HepG2 (cell line): Measurements from ENCODE around the gene ODR4. TPM values are rescaled to one million over a fixed set of nuclear protein-coding genes. Genes with fewer than 3 reads are reported as not detected.
"Not testable (repeated sequence)": the region's sequence is repeated elsewhere in the genome, so short reads cannot be mapped to it uniquely, and the experiment has no call there.

Source experiments
- ATAC-seq: fragments of 200-7000 bp; cut with Tn5 transposase; 3 replicates; pipeline ENCODE4 v1.9.1; 2020; ENCODE audit warnings: mild to moderate bottlenecking, moderate library complexity
- BruUV-seq: library from RNA; stranded (reverse); fragments of 400-500 nt; replicated peaks from 2 replicates; lab custom pipeline; 2021; lab: Mats Ljungman, UMichigan
- CTCF ChIA-PET: fragments of 300-600 bp; formaldehyde crosslinking; extraction: SDS; loops from one replicate; lab custom pipeline; 2021; ENCODE audit warnings: low total read pairs, inconsistent platforms, low intra/inter-chr PET ratio; lab: Yijun Ruan, JAX
- POLR2A ChIA-PET: fragments of 350-600 bp; sonication (Branson Sonifier 250); formaldehyde crosslinking; loops from one replicate; lab custom pipeline; 2020; ENCODE audit warnings: antibody characterized with exemption, inconsistent platforms; lab: Yijun Ruan, JAX
- DNase-seq: peaks from one replicate; pipeline ENCODE4 v3.0.0-alpha.2; 2015; ENCODE audit warnings: low spot score
- FAIRE-seq: peaks from 3 replicates; lab custom pipeline; 2011; peaks lifted over from hg19 to GRCh38; lab: Jason Lieb, UNC
- H2AFZ ChIP-seq: one replicate; pipeline ENCODE4 v1.6.1; 2011; ENCODE audit warnings: low read length, inconsistent platforms
- H3K27ac ChIP-seq: fragments of 300-600 bp; 3 replicates; pipeline ENCODE4 v1.8.0; 2011; ENCODE audit warnings: mixed run types, mild to moderate bottlenecking, mixed read lengths, low read length, inconsistent platforms; ENCODE audit not compliant: insufficient read depth; ENCODE audit errors: extremely low read length
- H3K27me3 ChIP-seq, 2 experiments: fragments of 200-600 bp in 1 of 2; 2 replicates in 1 of 2; 3 replicates in 1 of 2; pipeline versions ENCODE4 v1.6.0 to v1.8.0; 2011; ENCODE audit warnings: low read length in 2 of 2, mild to moderate bottlenecking in 2 of 2, moderate library complexity in 2 of 2, inconsistent platforms in 1 of 2; ENCODE audit not compliant: insufficient read depth in 2 of 2, control insufficient read depth in 1 of 2
- H3K36me3 ChIP-seq, 2 experiments: fragments of 200-600 bp in 1 of 2; replicated peaks in 1 of 2; 2 replicates in 1 of 2; 3 replicates in 1 of 2; pipeline versions ENCODE4 v1.5.1 to v1.8.0; 2011; ENCODE audit warnings: low read length in 2 of 2, inconsistent platforms in 1 of 2; ENCODE audit not compliant: insufficient read depth in 2 of 2, control insufficient read depth in 1 of 2
- H3K4me1 ChIP-seq: 2 replicates; pipeline ENCODE4 v1.5.1; 2012; ENCODE audit warnings: low read length, inconsistent platforms; ENCODE audit not compliant: insufficient read depth
- H3K4me2 ChIP-seq: 2 replicates; pipeline ENCODE4 v1.6.0; 2011; ENCODE audit warnings: low read depth, low read length, inconsistent platforms
- H3K4me3 ChIP-seq, 3 experiments: fragments of 200-600 bp in 1 of 3; sonication (generic), shearing (Covaris generic) in 1 of 3; replicated peaks in 1 of 3; 2 replicates each; pipeline ENCODE4 v1.5.1; 2011 to 2016; ENCODE audit warnings: low read length in 3 of 3, inconsistent platforms in 2 of 3, low read depth in 2 of 3, mild to moderate bottlenecking in 2 of 3, control low read depth in 1 of 3, mixed read lengths in 1 of 3; ENCODE audit not compliant: insufficient read depth in 1 of 3
- H3K79me2 ChIP-seq: one replicate; pipeline ENCODE4 v1.6.1; 2011; ENCODE audit warnings: low read length, inconsistent platforms; ENCODE audit not compliant: insufficient read depth
- H3K9ac ChIP-seq: 2 replicates; pipeline ENCODE4 v1.6.0; 2011; ENCODE audit warnings: mild to moderate bottlenecking, low read depth, low read length, inconsistent platforms; ENCODE audit not compliant: insufficient read depth
- H3K9me3 ChIP-seq: 2 replicates; pipeline ENCODE4 v1.5.1; 2012; ENCODE audit warnings: mild to moderate bottlenecking, low read length
- H4K20me1 ChIP-seq: 2 replicates; pipeline ENCODE4 v1.6.0; 2011; ENCODE audit warnings: inconsistent platforms, mild to moderate bottlenecking, low read length, moderate library complexity; ENCODE audit not compliant: insufficient read depth
- EZH2 ChIP-seq: conservative IDR thresholded peaks from 2 replicates; pipeline ENCODE4 v1.6.1; 2012; ENCODE audit warnings: mild to moderate bottlenecking, low read depth, low read length, moderate library complexity
- HNF1A ChIP-seq, 2 experiments: sonication (generic) in 1 of 2; formaldehyde crosslinking in 1 of 2; IDR thresholded peaks; 2 replicates each; pipeline versions ENCODE4 v1.4.0 to v1.6.1; 2016 to 2020; ENCODE audit warnings: borderline replicate concordance in 1 of 2, low read depth in 1 of 2, mild to moderate bottlenecking in 1 of 2, missing genetic modification reagents in 1 of 2
- KLF11 ChIP-seq: IDR thresholded peaks from 2 replicates; pipeline ENCODE4 v1.6.1; 2016; ENCODE audit warnings: missing compliant biosample characterization
- MBD4 ChIP-seq: IDR thresholded peaks from 2 replicates; pipeline ENCODE4 v1.6.1; 2012; ENCODE audit warnings: low read length, inconsistent platforms, borderline replicate concordance
- SUZ12 ChIP-seq: fragments of 150-350 bp; IDR thresholded peaks from 2 replicates; pipeline ENCODE4 v1.6.1; 2014; ENCODE audit warnings: low read depth, low read length
- TARDBP ChIP-seq: sonication (generic); formaldehyde crosslinking; IDR thresholded peaks from 2 replicates; pipeline ENCODE4 v1.8.0; 2022; ENCODE audit warnings: mild to moderate bottlenecking, missing genetic modification reagents
- TEAD3 ChIP-seq: optimal IDR thresholded peaks from 2 replicates; pipeline ENCODE3; 2016; ENCODE audit warnings: borderline replicate concordance
- ZNF329 ChIP-seq: sonication (generic); formaldehyde crosslinking; IDR thresholded peaks from 2 replicates; pipeline ENCODE4 v1.9.0; 2021; ENCODE audit warnings: low read depth, mild to moderate bottlenecking, missing genetic modification reagents
- ZNF431 ChIP-seq: sonication (generic); formaldehyde crosslinking; IDR thresholded peaks from 2 replicates; pipeline ENCODE4 v1.9.0; 2022; ENCODE audit warnings: missing genetic modification reagents, low read depth, mild to moderate bottlenecking, borderline replicate concordance
- WGBS: methylation state at CpG from one replicate; pipeline ENCODE4 v1.1.6; 2017; ENCODE audit warnings: low lambda C conversion rate; 5-methylcytosine and 5-hydroxymethylcytosine counted together
- in situ Hi-C: cut with HindIII; loops from 2 replicates; pipeline ENCODE4 v1.10.0; 2017; ENCODE audit warnings: low pct_unique_long_range_greater_than_20kb; ENCODE audit not compliant: extremely low pct_ligation_motif_present
- intact Hi-C: fragments of 100-400 bp; cut with micrococcal nuclease; formaldehyde crosslinking; loops from one replicate; pipeline ENCODE4 v1.10.0; 2022; ENCODE audit not compliant: unreplicated experiment
- polyA plus RNA-seq, 8 experiments: library from polyadenylated mRNA; depleted of rRNA in 3 of 8; stranded (reverse) in 7 of 8; unstranded in 1 of 8; fragments of >200 nt; fragmentation: Illumina TruSeq in 4 of 8; extraction: Trizol in 4 of 8; gene quantifications; 2 replicates each; pipeline versions ENCODE4 v1.2.1 to v1.2.3, GENCODE V29; 2011 to 2016; ENCODE audit warnings: low read depth in 4 of 8, missing spikeins in 1 of 8, mixed read lengths in 1 of 8; ENCODE audit not compliant: insufficient read depth in 1 of 8
- total RNA-seq, 5 experiments: library from RNA; depleted of rRNA; stranded (reverse); fragments of >200 nt; fragmentation: Illumina TruSeq; extraction: Trizol; gene quantifications; 2 replicates each; pipeline ENCODE4 v1.2.3, GENCODE V29; 2016; ENCODE audit warnings: low read depth in 1 of 5
- TF ChIP-seq, protein P1 (sequence below): sonication (generic); formaldehyde crosslinking; IDR thresholded peaks from 2 replicates; pipeline ENCODE4 v1.5.0; 2020; ENCODE audit warnings: missing genetic modification reagents

The ODR4 gene
- total and polyA plus RNA-seq, 2 of the 13 experiments (the other 11 are each of a cell fraction or from before 2014, with no cell fraction given) = 16.3 to 22.0 TPM

- no peak overlapping the region for H3K27ac ChIP-seq
- H3K79me2 ChIP-seq = no peaks in the 10 kb centered on the region
- no peaks in the 10 kb centered on the region for H4K20me1 ChIP-seq
- H2AFZ ChIP-seq = no peak overlapping the region
- ChIA-PET CTCF (no interaction called here), POLR2A (interaction anchor here (2.4 kb wide), 1 partner anchor 17 kb away, joined by 6 read pairs; the partner anchor contains the start of gene TPR)
- BruUV-seq = no TSS peak
- no peaks in the 10 kb centered on the region for H3K4me1 ChIP-seq
- FAIRE-seq (no peak), DNase-seq (no peak), ATAC-seq (no peak)
- intact Hi-C loops = no loop called here
- TF ChIP-seq TEAD3 (CRISPR knock-in tag) (no peak), ZNF431 (no peak), KLF11 (no peak), TARDBP (CRISPR knock-in tag) (no peak), MBD4 (no peak), SUZ12 (no peak), EZH2 (no peak), HNF1A (IDR thresholded peaks at IDR 0.05; ENCODE audit: low read depth) (no peak), HNF1A (CRISPR knock-in tag; IDR thresholded peaks at IDR 0.05; ENCODE audit: borderline replicate concordance) (no peak), ZNF329 (CRISPR knock-in tag) (no peak)
- TF ChIP-seq, protein P1, sequence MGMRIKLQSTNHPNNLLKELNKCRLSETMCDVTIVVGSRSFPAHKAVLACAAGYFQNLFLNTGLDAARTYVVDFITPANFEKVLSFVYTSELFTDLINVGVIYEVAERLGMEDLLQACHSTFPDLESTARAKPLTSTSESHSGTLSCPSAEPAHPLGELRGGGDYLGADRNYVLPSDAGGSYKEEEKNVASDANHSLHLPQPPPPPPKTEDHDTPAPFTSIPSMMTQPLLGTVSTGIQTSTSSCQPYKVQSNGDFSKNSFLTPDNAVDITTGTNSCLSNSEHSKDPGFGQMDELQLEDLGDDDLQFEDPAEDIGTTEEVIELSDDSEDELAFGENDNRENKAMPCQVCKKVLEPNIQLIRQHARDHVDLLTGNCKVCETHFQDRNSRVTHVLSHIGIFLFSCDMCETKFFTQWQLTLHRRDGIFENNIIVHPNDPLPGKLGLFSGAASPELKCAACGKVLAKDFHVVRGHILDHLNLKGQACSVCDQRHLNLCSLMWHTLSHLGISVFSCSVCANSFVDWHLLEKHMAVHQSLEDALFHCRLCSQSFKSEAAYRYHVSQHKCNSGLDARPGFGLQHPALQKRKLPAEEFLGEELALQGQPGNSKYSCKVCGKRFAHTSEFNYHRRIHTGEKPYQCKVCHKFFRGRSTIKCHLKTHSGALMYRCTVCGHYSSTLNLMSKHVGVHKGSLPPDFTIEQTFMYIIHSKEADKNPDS (CRISPR knock-in tag) = no peak
- WGBS = 95% methylated on average over 4 of the region's 4 CpGs
- in situ Hi-C loops = no loop called here
- H3K9ac ChIP-seq = no peak overlapping the region
- H3K4me2 ChIP-seq = no peak overlapping the region
- no peak overlapping the region for H3K4me3 ChIP-seq
- peaks cover 6 to 68% of the 10 kb centered on the region in 2 experiments for H3K36me3 ChIP-seq
- H3K9me3 ChIP-seq = no peaks in the 10 kb centered on the region
- H3K27me3 ChIP-seq = no peaks in the 10 kb centered on the region
Measured at GRCh38 chr1:186391841-186392240, 16.2 kb downstream of the ODR4 start.

DNA sequence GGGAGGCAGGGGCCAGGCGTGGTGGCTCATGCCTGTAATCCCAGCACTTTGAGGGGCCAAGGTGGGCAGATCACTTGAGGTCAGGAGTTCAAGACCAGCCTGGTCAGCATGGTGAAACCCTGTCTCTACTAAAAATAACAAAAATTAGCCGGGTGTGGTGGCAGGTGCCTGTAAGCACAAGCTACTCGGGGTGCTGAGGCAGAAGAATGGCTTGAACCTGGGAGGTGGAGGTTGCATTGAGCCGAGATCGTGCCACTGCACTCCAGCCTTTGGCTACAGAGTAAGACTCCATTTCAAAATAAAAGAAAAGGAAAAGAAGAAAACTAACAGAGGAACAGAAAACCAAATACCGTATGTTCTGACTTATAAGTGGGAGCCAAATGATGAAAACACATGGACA lies 17.1 kb downstream of the ODR4 start:
- H3K79me2 ChIP-seq, H3K4me3 ChIP-seq, CTCF ChIA-PET, in situ Hi-C loops, BruUV-seq, H4K20me1 ChIP-seq, DNase-seq, ATAC-seq, H3K27ac ChIP-seq, H3K27me3 ChIP-seq, intact Hi-C loops, H3K9me3 ChIP-seq, H3K4me2 ChIP-seq, H3K9ac ChIP-seq, POLR2A ChIA-PET, H3K4me1 ChIP-seq, H2AFZ ChIP-seq, FAIRE-seq: not testable (repeated sequence)
- WGBS = 97% methylated on average over 6 of the region's 6 CpGs
- peaks cover 7 to 70% of the 10 kb centered on the region in 2 experiments for H3K36me3 ChIP-seq
